Measurements from ENCODE around the gene TUBA4A.

DNA sequence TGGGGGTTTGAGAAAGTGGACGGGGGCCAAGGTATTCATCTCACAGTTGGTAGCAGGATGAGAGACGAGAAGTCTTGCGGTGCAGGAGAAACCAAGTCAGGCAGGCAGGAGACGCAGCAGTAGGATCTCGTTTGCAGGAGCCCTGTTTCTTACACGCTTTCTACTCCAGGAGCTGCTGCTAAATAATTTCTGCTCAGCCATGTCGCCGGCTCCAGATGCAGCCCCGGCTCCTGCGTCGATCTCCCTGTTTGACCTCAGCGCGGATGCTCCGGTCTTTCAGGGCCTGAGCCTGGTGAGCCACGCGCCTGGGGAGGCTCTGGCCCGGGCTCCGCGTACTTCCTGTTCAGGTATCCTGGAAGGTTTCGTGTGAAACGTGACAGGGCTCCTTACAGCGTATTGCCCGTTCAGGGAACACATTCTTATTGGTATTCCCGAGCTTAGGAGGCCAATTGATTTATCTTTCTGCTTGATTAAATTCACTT, 23.6 kb downstream of the TUBA4A start:
- TF ChIP-seq POLR2AphosphoS5 (IDR thresholded peaks at IDR 0.05) (no peak), POLR2A (IDR thresholded peaks at IDR 0.05) (no peak), EP300 (IDR thresholded peaks at IDR 0.05; ENCODE audit: low read depth) (no peak)
- TF ChIP-seq, protein P1, sequence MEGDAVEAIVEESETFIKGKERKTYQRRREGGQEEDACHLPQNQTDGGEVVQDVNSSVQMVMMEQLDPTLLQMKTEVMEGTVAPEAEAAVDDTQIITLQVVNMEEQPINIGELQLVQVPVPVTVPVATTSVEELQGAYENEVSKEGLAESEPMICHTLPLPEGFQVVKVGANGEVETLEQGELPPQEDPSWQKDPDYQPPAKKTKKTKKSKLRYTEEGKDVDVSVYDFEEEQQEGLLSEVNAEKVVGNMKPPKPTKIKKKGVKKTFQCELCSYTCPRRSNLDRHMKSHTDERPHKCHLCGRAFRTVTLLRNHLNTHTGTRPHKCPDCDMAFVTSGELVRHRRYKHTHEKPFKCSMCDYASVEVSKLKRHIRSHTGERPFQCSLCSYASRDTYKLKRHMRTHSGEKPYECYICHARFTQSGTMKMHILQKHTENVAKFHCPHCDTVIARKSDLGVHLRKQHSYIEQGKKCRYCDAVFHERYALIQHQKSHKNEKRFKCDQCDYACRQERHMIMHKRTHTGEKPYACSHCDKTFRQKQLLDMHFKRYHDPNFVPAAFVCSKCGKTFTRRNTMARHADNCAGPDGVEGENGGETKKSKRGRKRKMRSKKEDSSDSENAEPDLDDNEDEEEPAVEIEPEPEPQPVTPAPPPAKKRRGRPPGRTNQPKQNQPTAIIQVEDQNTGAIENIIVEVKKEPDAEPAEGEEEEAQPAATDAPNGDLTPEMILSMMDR (IDR thresholded peaks at IDR 0.05): no peak
